NCI-H524 (cell line): ENCODE measurements around the gene RAI14.
A peak's percentile ranks its signal among the peaks of the same experiment; 100 is the strongest.
"Not testable (repeated sequence)": the region's sequence is repeated elsewhere in the genome, so short reads cannot be mapped to it uniquely, and the experiment has no call there.

ENCODE experiments used
- DNase-seq, 2 experiments: peaks; one replicate each; lab custom pipeline; 2025; lab: John Stamatoyannopoulos, UW

Gene RAI14

DNA sequence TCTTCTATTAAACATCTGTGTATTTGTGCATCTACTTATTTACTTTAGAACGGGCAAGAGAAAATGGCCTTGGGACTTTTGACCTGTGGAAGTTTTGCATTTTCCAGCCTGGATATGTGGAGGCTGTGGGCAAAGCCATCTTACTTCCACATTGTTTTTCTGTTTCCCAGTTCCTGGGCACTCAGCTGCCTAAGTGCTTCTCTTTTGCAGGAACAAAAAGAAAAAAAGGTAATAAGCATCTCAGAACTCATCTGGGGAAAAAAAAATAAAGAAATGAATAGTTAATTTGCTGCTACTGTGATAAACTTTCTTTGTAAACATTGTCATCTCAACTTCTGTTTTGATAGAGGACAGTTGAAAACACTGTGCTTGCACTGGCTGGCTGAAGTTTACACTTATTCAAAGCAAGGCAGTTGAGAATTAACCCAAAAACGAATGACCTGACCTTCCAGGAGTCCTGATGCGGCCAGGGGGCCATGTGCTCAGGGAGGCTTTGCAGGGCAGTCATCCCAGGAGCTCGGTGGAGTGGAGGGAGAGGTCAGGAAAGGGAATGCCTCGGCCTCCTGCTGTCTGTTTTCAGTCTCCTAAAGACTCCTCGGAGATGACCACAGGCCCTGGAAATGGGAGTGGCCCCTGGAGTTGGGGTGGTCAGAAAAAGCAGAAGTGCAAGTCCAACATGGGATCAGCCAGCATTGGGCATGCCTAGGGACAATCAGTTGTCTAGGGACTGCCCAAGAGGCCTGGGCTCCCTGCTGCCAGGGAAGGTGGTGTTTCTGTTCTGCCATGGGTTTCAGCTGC is 75.5 kb downstream of the RAI14 start:
- DNase-seq: no peak

DNA sequence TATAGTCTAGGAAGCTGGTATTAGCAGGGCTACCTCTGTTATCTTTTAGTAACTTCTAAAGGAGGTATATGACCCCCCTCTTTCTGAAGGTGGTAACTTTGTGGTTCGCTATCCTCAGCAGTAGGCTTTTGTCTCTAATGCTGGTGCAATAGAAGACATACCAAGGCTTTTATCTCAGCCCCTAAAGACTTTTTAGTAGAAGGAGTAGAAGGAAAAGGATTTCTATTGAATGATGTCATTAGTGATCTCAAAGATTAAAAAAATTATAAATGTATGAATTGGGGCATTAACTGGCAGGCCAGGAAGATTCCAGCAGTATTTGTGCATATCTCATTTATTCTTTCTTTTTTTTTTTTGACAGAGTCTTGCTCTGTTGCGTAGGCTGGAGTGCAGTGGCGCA is 78.2 kb downstream of the RAI14 start:
- no peak for DNase-seq

DNA sequence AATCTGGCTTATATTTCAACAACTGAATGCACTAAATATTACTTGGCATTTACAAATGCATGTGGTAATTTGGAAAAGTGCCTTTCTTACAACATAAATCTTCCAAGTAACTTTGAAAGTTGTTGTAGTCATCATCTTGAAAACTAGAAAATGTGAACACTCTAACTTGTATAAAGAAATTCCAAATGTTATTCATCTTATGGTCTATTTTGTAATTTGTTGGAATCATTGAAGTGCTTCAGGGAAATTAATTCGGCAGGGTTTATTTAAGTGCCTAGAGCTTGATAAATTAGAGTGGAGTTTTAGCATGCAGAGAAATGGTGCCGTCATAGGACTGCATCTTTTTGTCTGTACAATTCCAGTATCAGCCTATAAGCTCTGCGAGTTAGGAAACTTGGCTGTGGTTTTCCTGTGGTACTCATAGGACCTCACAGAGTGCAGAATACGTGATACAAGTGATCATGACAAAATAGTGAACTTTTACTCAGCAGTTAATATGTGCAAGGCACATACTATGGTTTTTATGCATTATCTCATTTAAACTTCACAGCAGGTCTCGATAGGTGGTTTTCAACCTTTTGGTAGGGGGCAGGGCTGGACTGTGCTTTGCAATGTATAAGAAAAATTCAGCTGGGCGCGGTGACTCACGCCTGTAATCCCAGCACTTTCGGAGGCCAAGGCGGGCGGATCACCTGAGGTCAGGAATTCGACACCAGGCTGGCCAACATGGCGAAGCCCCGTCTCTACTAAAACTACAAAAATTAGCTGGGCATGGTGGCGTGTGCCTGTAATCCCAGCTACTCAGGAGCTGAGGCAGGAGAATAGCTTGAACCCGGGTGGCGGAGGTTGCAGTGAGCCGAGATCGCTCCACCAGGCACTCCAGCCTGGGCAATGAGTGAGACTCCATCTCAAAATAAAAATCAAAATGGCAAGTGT is 79.6 kb downstream of the RAI14 start:
- no peak for DNase-seq

DNA sequence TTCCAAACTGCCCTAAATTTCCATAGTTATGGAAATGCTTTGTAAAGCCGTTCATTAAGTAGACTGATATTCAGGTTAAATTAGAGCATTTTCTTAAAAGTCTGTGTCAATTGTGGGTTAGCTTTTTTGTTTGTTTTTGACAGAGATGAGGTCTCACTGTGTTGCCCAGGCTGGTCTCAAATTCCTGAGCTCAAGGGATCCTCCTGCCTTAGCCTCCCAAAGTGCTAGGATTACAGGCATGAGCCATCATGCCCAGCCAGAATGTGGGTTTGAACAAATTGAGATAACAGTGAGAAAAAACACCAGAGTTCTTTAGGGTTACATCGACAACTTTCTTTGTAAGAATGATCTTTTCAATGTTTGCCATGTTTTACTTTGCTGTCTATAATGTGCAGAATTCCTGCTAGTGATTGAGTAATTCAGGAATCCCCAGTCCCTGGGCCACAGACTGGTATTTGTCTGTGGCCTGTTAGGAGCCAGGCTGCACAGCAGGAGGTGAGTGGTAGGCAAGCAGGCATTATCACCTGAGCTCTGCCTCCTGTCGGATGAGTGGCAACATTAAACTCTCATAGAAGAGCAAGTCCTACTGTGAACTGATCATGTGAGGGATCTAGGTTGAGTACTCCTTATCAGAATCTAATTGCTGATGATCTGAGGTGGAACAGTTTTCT is 80.5 kb downstream of the RAI14 start:
- no peak for DNase-seq

GRCh38 chr5:34737731-34738130 is 81.6 kb downstream of the RAI14 start:
- DNase-seq: no peak

DNA sequence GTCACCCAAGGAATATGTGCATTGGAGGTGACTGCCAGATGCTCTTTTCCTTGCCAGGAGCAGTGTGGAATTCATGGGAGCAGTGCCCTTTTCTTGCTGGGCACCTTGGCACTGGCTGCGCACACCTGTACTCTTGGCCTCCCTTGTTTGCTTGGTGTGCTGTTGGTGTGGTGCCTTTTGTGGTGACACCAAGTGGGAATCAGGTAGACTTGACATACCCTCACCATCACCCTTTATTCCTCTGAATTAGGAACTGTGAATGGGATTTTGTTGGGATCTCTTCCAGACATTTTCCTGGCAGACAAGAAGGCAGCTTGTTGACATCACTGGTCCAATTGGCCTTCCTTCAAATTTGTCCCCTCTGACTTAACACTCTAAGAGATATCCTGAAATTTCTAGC is 82.3 kb downstream of the RAI14 start:
- DNase-seq: no peak

DNA sequence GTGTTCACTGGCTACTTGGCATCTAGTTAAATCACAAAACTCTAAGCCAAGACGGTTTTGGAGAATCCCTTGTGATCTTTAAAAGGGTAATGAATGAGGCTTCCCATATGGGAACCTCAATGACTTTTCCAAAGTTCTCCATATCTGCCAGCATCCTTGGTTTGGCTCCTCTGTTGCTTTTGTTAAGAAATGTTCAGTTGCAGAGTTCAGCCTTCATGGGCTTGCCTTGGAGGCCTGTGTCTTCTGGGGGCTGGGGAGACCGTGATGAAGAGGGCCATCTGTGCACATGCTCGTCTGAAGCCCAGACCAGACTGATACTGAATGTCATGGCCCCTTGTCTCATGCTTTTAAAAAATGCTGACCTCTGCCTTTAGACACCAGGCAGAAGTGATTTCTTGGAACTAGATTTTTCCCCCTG is 84.3 kb downstream of the RAI14 start:
- no peak for DNase-seq

DNA sequence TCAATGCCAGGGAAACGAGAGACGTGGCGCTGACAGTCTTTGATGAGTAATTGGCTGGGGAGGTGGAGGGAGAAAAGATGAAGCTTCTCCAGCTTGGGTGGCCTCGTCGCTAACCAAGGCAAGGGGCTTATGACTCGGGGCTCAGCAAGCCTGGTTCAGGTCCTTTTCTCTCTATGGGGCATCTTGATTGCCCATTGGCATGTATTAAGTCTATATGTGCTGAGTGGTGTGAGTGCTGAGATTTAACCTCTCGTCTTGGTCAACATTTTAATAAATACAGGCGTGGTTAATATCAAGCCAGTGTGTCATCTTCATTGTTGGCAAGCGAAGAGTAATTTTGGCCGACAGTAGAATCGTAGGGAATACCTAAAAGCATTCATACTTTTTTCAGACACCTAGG is 85.9 kb downstream of the RAI14 start:
- no peak for DNase-seq

GRCh38 chr5:34743878-34744277 is 87.8 kb downstream of the RAI14 start:
- DNase-seq: peak; percentile 70 to 75

- no peak for DNase-seq
These were observed 92.3 kb downstream of the RAI14 start for GRCh38 chr5:34748431-34748830.

DNA sequence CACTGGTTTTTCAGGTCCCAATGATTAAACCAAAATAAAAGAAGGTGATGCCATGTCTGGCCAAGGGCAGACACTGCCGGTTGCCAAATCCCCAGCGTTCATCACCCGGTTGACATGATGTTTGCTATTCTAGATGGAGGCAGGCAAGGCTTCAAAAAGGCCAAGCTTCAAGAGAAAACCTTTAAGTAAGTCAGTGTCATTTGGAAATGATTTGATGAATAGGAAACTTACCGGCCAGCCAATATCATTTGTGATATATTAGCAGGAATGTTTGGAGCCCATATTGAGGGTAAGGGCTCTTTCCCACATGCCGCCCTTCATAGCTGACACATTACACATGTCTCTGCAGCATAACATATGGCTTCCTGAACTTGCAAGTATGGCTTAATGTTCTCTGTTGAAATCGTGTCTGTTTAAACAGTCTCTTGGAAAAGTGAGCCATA is 93.3 kb downstream of the RAI14 start:
- DNase-seq: no peak

DNA sequence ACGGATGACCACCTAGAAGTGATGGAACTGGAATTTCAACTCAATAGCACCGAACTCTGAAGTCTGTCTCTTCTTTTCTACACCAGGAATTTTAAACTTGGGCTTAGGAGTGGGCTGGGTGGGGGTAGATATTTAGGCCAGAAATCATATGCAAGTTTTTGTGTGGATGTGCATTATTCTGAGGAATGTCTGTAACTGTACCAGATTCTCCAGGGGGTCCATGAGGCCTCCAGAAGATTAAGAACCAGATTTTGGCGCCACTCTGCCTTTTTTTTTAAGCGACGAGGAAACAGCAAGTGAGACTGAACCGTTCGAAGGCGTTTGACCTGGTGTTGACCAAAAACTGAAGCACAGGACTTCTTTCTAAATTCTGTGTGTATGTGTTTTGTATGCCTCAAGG is 94.1 kb downstream of the RAI14 start:
- no peak for DNase-seq

DNA sequence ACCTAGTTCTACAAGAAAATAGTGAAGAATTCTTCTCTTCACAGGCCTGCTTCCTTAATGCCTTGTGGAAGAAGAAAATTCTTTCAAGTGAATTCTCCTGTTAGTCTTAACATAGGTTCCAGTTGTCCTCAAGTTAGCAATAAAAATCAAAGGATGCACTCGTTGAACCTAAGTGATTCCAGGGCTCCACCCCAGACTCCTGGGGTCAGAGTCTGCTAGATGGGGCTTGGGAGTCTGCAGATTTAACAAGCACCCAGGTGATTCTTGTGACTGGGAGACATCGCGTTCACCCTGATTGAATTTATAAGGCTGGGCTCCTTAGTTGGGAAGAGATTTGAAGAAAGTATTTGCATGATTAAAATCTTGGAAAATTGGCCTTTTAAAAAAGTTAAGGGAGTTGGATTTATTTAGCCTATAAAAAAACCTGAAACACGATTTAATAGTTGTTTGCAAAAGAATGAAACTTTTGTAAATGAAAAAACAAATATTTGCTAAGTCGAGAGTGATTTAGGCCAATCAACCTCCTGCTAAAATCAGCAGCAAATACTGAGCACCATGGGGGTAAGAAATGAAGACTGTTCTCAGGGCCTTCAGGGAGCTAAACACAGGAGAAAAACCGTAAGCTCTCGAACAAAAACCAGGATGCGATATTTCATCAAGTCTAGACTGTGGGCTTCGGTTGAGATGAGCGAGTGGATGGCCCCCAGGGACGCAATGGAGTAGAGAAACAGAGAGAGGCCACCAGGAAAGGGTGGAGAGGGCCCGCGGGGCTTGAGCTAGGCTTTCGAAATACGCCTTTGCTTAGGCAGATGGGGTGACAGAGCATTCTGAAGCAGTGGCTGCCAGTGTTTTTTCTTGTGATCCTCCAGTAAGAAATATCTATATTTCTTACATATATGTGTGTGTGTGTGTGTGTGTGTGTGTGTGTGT is 95.9 kb downstream of the RAI14 start:
- DNase-seq: no peak

DNA sequence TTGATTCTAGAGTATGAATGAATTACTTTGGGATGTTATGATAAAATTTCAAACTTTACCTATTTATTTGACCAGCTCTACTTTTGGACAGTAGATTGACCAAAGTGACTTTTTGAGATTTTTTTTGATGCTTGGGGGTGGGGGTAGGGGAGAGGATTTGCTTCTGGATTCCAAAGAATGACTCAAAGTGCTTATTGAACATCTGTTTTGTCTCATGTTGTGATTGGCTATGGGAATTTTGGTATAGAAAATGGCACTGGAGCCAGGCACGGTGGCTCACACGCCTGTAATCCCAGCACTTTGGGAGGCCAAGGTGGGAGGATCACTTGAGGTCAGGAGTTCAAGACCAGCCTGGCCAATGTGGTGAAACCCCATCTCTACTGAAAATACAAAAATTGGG is 97.1 kb downstream of the RAI14 start:
- not testable (repeated sequence) for DNase-seq

DNA sequence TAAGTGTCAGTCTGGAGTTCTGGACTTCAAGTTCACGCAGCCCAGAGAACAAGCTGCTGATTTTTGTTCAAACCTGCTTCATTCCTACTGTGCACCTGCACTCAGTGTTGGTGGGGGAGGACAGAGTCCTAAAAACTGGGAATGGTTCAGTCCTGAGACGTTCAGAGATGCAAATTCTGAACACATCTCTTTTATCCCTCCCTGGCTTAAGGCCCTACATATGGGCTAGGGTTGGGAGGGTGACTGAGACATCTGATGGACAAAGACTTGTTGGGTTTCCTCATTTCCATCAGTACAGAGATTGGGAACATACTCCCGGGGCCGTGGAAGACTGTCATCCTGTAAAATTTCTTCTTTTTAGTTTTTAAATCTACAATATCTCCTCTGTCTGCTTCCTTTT is 99.8 kb downstream of the RAI14 start:
- no peak for DNase-seq

- DNase-seq: no peak
These were observed 100.9 kb downstream of the RAI14 start for GRCh38 chr5:34756781-34757624.

GRCh38 chr5:34758514-34758913 is 102.4 kb downstream of the RAI14 start:
- no peak for DNase-seq

DNA sequence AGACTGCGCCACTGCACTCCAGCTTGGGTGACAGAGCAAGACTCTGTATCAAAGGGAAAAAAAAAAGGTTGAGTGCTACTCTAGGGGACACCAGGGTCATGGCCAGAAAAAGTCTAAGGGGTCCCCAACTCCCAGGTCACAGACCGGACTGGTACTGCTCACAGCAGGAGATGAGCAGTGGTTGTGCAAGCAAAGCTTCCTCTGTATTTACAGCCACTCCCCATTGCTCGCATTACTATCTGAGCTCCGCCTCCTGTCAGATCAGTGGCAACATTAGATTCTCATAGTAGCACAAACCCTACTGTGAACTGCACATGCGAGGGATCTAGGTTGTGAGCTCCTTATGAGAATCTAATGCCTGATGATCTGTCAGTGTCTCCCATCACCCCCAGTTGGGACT is 103.1 kb downstream of the RAI14 start:
- DNase-seq: not testable (repeated sequence)

GRCh38 chr5:34765662-34766061 is 109.5 kb downstream of the RAI14 start:
- DNase-seq: no peak

- DNase-seq: no peak
These were observed 111.1 kb downstream of the RAI14 start for GRCh38 chr5:34767180-34767579.
